8988T (cell line): ENCODE results near the gene SHISA6.

ENCODE experiments used
- DNase-seq: peaks from one replicate; pipeline ENCODE4 v3.0.0; 2011

The SHISA6 gene

GRCh38 chr17:11240841-11241610 lies at the start of gene SHISA6:
Gene SHISA6 (plus strand): TSS chr17:11241213.
- peak; percentile 40 for DNase-seq

DNA sequence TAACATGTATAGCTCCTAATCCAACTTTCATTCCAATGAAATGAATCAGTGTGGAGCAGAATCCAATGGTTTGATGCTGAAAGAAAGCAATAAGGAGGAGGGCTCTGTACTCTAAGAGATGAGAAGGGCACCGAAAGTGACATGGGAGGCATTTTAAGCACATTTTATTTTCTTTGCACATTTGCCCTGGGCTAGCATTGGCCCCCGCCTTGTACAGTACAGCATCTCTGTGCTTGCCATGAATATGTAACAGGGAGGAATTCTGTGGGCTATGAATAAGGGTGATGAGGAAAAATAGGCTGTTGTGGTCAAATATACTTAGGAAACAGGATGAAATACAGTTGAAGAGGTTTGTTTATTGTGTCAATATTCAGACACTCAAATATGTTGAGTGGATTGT lies 45.2 kb upstream of the SHISA6 start:
- DNase-seq = no peak

DNA sequence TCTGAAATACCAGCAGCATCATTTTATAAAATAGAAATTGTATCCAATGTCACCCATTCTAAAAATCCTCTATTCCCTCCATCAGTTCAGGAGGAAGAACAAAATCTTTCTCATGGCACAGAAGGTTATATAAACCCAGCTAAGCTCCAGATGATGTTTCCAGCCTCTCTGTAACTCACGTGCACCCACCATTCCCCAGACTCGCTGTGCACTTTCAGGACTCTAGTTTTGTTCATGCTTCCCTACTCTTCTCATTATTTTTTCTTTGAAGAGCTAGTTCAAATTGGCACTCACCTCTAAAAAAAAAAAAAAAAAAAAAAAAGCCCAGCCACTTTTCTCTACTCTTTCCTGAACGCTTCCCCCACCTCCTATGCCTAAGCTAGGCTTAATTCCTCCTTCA lies 36.0 kb upstream of the SHISA6 start:
- no peak for DNase-seq

DNA sequence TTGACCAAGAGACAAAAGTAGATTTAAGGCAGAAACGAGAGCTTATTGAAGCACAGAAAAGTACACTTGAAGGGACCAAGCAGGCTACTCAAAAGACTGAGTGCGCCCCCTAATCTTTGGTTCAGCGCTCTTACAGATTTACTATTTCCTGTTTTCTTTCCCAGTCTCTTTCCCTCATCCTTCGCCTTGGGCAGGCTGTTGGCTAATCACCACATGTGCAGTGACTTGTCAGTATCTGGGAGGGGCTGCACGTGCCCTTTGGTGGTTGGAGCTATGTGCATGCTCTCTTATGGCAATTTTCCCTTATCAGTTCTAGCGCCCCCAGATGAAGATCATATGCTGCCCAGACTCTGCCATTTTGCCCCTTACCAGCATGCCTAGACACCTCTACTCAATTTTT lies 35.4 kb upstream of the SHISA6 start:
- no peak for DNase-seq

GRCh38 chr17:11209906-11210305 lies 31.1 kb upstream of the SHISA6 start:
- no peak for DNase-seq

DNA sequence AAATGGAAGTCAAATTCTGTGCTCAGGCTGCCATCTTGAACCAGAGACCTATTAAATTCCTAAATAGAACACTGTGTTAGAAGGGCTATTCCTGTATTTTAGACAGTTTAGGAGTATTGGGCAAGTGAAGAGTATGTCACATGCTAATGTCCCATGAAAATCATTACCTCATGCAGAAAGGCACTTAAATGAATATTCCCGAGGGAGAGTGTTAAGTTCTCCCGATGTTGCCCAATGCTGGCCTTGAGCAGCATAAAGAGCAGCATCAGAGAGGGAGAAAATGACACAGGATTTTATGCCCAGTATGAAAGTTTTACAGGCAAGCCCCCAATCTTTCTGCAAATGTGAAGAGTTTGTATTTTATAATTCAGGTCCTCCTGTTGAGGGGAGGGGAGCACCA lies 28.2 kb upstream of the SHISA6 start:
- no peak for DNase-seq

DNA sequence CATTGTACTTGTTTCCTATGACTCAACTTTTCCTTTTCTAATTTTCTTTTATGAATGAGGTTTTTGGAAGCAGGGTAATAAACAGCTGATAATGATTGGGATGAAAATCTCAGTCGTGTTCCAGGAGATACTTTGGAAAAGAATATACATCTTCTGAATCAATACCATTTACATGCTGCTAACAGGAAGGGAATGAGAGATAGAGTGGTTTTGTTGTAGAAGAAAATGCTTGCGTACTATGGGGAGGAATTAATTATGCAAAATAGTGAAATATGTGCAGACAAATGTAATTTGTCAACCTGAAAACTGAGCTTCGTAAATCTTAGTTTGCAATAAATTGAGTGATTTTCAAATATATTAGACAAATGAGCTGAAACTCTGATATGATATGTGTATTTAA lies 24.0 kb upstream of the SHISA6 start:
- no peak for DNase-seq

GRCh38 chr17:11221196-11221595 lies 19.8 kb upstream of the SHISA6 start:
- DNase-seq = no peak

DNA sequence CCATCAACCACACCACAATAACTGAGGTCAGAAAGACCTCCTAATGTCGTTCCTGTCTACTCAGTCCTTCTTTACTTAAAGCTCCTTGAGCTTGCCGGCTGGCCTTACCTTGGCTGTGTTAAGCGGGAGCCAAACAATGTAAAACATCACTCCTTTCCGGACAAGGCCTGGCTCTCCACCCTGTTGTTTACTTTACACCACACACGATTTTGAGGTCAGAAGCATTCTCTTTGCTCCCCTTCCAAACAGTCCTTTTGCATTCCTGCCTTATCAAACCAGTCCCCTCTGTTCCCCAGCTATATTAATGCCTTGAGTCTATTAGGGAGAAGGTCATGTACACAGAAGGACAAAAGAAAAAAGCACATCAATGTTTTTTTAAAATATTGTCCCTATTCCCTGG lies 19.3 kb upstream of the SHISA6 start:
- no peak for DNase-seq

- DNase-seq = no peak
These were observed 2.3 kb upstream of the SHISA6 start for GRCh38 chr17:11238705-11239104.

GRCh38 chr17:11239379-11239970 lies 1.5 kb upstream of the SHISA6 start:
- DNase-seq = no peak

GRCh38 chr17:11240041-11240840 lies 772 bp upstream of the SHISA6 start:
- no peak for DNase-seq

DNA sequence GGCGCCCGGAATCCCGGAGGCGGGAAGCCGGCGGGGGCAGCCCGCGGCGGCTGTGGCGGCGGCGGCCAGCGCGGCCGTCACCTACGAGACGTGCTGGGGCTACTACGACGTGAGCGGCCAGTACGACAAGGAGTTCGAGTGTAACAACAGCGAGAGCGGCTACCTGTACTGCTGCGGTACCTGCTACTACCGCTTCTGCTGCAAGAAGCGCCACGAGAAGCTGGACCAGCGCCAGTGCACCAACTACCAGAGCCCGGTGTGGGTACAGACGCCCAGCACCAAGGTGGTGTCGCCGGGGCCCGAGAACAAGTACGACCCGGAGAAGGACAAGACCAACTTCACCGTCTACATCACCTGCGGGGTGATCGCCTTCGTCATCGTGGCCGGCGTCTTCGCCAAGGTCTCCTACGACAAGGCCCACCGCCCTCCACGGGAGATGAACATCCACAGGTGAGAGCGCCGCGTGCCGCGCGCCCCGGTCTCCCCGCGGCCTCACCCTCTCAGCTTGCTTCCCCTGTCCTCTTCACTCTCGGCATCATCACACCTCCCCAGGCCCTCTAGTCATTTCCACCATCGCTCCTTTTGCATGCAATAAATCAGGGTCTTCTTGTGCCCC lies 706 bp downstream of the SHISA6 start:
- DNase-seq = no peak

- no peak for DNase-seq
These were observed 1.4 kb downstream of the SHISA6 start for GRCh38 chr17:11242411-11242810.

GRCh38 chr17:11244776-11245175 lies 3.8 kb downstream of the SHISA6 start:
- no peak for DNase-seq

DNA sequence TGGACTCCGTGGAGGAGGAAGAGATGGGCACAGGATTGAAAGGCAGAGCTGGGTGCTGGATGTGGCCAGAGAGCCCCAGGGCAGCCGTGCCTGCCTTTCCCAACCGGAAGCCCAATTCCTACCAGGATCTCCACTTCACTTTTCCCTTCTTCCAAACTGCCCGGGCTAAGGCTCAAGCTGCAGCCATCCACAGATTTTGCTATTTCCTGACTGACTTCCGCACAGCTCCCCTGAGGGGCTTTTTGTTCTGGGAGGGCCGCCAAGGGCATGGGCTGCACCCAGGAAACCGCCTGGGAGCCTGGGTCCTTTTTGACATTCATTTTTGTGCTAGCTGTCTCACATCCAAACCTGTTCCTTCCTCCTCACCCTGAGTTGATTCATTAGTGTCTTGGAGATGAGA lies 4.2 kb downstream of the SHISA6 start:
- no peak for DNase-seq

DNA sequence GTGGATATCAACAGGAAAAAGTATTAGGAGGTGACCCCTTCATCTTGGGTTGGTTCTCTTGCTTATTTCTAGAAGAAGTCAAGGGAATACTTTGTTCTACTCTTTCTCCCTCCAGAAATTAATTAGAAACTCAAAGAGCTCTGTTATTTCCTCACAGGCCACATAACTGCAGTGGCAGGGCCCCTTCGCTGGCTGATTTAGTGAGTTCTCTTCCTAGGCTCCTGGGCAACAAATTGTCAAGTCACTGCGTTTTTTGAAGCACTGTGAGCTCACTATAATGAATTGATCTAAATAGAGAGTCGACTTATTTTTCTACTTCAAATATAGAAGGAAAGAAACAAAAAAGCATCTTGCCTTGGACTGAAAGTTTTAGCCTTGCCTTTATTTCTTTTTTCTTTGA lies 4.8 kb downstream of the SHISA6 start:
- DNase-seq = no peak

DNA sequence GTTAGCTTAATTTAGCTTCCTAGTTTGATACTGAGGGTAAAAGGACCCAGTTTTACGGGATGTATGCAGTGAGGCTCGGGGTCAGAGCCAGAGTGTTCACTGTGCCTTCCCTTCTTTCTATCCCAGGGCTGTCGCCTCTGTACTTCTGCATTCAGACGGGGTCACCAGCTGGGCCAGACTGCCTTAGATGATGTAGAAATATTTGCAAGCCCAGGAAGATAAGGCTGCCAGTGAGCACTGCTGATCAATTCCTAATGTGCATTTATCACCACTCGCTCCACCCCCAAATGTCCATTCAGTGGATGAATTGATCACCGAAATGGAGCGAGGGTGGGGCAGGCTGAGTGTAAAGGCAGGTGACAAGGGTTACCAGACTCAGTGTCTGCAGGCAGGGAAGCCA lies 9.1 kb downstream of the SHISA6 start:
- DNase-seq = no peak

GRCh38 chr17:11251561-11252107 lies 10.6 kb downstream of the SHISA6 start:
- no peak for DNase-seq

DNA sequence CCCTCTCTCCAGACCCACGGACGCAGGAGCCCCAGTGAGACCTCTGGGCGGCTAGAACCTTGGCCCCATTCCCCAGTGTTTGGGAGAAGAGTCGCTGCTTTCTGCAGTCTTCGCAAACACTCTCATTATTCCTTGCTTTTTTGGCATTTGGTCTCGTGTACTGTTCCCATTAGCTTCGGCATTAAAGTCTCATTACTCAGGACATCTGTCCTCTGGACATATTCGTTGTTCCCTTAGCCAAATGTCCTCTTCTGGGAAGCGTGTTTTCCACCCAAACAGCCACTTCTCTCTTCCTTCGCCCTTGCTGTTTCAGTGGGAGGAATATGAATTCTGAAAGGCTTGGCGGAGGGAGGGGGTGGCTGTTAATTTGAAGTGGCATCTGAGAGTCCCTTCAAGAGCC lies 11.1 kb downstream of the SHISA6 start:
- DNase-seq = no peak

GRCh38 chr17:11256877-11257276 lies 15.9 kb downstream of the SHISA6 start:
- no peak for DNase-seq

DNA sequence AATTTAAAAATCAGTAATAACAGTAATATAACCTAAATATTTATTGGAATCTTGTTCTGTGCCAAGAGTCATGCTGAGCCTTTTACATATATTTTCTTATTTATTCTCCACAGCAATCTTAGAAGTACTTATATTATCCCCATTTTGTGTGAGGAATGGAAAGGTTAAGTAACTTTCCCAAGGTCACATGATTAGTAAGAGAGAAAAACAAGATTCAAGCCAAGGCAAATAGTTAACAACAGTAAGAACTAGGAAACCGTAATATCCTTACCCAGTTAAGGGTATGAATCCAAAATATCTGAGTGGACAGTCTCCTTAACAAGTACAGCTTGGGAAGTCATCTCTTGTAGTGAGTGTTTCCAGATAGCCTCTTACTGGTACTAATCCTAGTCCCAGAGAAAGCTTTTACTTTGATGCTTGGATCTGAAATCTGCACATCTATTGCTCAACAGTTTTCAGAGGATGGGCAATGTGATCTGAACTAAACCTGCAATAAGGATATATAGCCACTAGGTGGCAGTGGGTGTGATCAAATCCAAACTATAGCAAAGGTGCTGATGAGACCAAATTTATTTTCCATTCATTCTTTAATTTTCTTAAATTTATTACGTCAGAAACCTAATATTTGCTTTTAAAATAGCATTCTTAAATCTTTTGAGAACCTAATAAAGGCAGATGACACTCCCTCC lies 23.3 kb downstream of the SHISA6 start:
- no peak for DNase-seq
